IMR-90 (cell line): ENCODE results near the gene RGMA.

Experiments
- BHLHE40 ChIP-seq: fragments of 150-350 bp; IDR thresholded peaks from 2 replicates; pipeline ENCODE4 v1.6.1; 2016; ENCODE audit warnings: mild to moderate bottlenecking, low read depth, low read length
- CEBPB ChIP-seq: IDR thresholded peaks from 2 replicates; pipeline ENCODE4 v1.6.1; 2012; ENCODE audit warnings: low read depth, low read length, improper control_type of control experiment
- CTCF ChIP-seq: conservative IDR thresholded peaks from 2 replicates; pipeline ENCODE4 v1.5.1; 2012; ENCODE audit warnings: mild to moderate bottlenecking, low read depth, low read length, improper control_type of control experiment
- ELK1 ChIP-seq: fragments of 150-350 bp; IDR thresholded peaks from 2 replicates; pipeline ENCODE4 v1.6.1; 2016; ENCODE audit warnings: low read depth, mild to moderate bottlenecking, low read length, moderate library complexity, borderline replicate concordance
- MXI1 ChIP-seq: IDR thresholded peaks from 2 replicates; pipeline ENCODE4 v1.6.1; 2012; ENCODE audit warnings: low read depth, mild to moderate bottlenecking, low read length, moderate library complexity, borderline replicate concordance
- POLR2A ChIP-seq: IDR thresholded peaks from 2 replicates; pipeline ENCODE4 v1.6.1; 2012; ENCODE audit warnings: mild to moderate bottlenecking, low read depth, low read length
- RAD21 ChIP-seq: IDR thresholded peaks from 2 replicates; pipeline ENCODE4 v1.6.1; 2012; ENCODE audit warnings: low read length, improper control_type of control experiment
- SMC3 ChIP-seq: fragments of 150-350 bp; IDR thresholded peaks from 2 replicates; pipeline ENCODE4 v1.6.1; 2016; ENCODE audit warnings: low read depth, mild to moderate bottlenecking, antibody characterized with exemption, low read length, moderate library complexity

GRCh38 chr15:93058904-93059427 is 30.0 kb downstream of the RGMA start:
- no peak for TF ChIP-seq CTCF
- TF ChIP-seq BHLHE40: no peak
- TF ChIP-seq CEBPB: no peak
- TF ChIP-seq POLR2A: no peak
- TF ChIP-seq ELK1: no peak
- TF ChIP-seq MXI1: no peak
- TF ChIP-seq SMC3: no peak
- TF ChIP-seq RAD21: no peak
